Measurements from ENCODE around the gene TIMM17B.

GRCh38 chrX:48890296-48890925 lies 7.2 kb downstream of the TIMM17B start:
- TF ChIP-seq CTCF (IDR thresholded peaks at IDR 0.05), result no peak
- TF ChIP-seq EP300 (IDR thresholded peaks at IDR 0.05), result no peak

All from tibial nerve (tissue), 4 donors.